GM19099 (cell line): Measurements from ENCODE around the gene TNFRSF1A.

Experiments used
- POLR2A ChIP-seq: IDR thresholded peaks from 3 replicates; pipeline ENCODE4 v1.6.1; 2011; ENCODE audit warnings: low read depth; ENCODE audit not compliant: insufficient read length; ENCODE audit errors: extremely low read depth

The TNFRSF1A gene

GRCh38 chr12:6341417-6342139 is at the start of gene TNFRSF1A:
TNFRSF1A (minus strand) TSS chr12:6342076; CDS start chr12:6341814, 262 bp downstream.
- peak; percentile 42 for TF ChIP-seq POLR2A

DNA sequence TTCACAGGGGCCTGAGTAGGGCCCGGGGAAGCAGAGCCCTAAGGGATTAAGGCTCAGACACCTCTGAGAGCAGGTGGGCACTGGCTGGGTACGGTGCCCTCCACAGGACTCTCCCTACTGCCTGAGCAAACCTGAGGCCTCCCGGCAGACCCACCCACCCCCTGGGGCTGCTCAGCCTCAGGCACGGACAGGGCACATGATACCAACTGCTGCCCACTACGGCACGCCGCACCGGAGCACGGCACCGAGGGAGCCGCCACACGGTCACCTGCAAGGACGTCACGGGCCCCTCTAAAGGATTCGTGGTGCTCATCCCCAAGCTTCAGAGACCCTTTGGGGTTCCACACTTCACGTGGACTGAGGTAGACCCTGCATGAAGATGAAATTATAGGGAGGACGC is 49.1 kb upstream of the TNFRSF1A start:
- no peak for TF ChIP-seq POLR2A

GRCh38 chr12:6390084-6390799 is 48.4 kb upstream of the TNFRSF1A start:
- TF ChIP-seq POLR2A, result no peak

DNA sequence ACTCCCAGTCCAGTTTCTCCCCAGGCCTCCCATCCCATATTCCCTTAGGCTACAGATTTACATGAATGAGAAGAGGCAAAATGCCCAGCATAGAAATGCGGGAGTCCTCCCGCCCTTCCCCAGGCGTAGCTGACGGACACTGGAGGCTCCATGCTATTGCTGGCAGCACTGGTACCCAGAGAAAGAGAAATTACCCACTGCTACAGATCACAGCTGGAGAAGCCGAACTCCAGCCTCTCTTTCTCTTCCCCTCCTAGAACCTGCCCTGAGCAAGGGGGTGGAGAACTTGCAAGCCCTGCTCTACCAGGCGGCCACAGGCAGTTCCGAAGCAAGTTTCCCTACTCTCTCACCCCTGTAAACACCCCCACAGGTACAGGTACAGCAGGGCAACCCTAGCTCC is 45.7 kb upstream of the TNFRSF1A start:
- no peak for TF ChIP-seq POLR2A

DNA sequence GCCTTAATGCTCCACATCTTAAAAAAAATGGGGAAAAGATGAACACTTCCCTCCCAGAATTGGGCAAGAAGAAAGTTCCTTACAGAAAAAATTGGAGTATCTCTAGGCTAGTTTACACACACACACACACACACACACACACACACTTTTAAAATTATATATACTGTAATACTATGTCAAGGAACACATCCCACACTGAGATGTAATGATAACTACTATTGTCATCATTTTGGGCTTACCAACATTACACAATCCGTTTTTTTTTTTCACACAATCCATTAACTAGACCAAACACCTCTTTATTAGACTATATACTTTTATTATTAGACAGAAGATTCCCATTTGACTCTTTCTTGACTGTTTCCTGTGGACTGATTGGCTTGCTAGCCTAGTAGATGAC is 44.6 kb upstream of the TNFRSF1A start:
- no peak for TF ChIP-seq POLR2A

- no peak for TF ChIP-seq POLR2A
Measured at GRCh38 chr12:6386038-6386437, 44.2 kb upstream of the TNFRSF1A start.

DNA sequence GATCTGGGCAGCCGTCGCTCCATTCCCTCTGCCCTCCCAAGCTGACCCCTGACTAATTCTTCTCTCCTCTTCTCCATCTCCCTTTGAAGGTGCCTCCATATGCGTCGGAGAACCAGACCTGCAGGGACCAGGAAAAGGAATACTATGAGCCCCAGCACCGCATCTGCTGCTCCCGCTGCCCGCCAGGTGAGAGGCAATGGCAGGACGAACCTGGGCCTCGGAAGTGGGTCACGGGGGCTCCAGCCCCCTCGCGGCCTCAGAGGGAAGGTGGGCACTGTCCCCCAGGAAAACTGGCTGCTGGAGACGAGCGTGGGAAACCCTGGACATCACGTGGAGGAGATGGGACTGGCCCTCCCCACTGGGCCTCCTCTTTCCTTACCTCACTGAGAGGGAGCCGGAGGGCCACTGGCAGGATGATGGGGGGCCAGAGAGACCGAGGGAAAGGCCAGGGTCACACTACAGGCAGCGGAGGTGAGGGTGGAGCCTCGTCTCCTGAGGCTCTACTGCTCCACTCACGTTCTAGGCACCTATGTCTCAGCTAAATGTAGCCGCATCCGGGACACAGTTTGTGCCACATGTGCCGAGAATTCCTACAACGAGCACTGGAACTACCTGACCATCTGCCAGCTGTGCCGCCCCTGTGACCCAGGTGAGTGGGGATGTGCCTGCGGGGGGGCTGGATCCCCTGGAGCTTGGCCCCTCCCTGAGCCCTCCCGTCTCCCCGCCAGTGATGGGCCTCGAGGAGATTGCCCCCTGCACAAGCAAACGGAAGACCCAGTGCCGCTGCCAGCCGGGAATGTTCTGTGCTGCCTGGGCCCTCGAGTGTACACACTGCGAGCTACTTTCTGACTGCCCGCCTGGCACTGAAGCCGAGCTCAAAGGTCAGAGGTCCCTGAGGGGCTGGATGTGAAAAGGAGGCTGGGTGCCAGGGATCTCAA is 42.9 kb upstream of the TNFRSF1A start:
- TF ChIP-seq POLR2A, result no peak

- TF ChIP-seq POLR2A, result no peak
Measured at GRCh38 chr12:6383572-6384498, 42.0 kb upstream of the TNFRSF1A start, which contains the start of gene LTBR. LTBR (plus strand) TSS chr12:6384162; CDS start chr12:6384359, 197 bp downstream.

DNA sequence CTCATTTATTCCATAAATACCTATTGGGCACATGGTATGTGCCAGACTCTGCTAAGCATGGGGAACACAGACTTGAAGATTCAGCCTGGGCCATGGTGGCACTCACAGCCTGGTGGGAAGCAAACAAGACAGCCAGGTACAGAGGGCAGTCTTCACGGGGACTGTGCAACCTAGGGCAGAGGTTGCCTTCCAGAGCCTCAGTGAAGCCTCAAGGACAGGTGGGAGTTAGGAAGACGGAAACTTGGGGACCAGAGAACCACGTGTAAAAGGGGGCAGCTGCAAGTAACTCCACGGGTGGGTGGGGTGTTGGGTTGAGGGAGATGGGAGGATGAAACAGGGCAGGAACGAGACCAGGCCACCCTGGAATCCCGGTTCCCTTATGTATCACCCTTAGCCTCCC is 41.1 kb upstream of the TNFRSF1A start:
- TF ChIP-seq POLR2A, result no peak

DNA sequence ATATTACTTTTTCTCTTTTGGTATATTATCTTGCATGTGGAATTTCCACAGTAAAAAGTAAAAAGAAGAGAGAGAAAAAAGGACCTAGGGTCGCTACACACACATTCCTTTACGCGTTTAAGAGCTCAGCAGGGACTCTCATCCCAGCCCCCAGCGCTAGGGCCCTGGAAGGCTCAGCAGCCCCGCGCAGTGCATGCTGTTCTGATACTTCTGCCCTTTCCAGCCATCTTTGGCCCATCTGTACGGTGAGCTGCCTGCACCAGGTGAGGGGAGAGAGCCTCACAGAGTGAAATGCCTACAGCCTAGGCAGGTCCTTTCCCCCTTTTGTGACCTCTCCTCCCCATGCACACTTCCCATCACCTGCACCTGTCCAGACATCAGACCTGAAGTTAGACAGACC is 40.5 kb upstream of the TNFRSF1A start:
- TF ChIP-seq POLR2A, result no peak

DNA sequence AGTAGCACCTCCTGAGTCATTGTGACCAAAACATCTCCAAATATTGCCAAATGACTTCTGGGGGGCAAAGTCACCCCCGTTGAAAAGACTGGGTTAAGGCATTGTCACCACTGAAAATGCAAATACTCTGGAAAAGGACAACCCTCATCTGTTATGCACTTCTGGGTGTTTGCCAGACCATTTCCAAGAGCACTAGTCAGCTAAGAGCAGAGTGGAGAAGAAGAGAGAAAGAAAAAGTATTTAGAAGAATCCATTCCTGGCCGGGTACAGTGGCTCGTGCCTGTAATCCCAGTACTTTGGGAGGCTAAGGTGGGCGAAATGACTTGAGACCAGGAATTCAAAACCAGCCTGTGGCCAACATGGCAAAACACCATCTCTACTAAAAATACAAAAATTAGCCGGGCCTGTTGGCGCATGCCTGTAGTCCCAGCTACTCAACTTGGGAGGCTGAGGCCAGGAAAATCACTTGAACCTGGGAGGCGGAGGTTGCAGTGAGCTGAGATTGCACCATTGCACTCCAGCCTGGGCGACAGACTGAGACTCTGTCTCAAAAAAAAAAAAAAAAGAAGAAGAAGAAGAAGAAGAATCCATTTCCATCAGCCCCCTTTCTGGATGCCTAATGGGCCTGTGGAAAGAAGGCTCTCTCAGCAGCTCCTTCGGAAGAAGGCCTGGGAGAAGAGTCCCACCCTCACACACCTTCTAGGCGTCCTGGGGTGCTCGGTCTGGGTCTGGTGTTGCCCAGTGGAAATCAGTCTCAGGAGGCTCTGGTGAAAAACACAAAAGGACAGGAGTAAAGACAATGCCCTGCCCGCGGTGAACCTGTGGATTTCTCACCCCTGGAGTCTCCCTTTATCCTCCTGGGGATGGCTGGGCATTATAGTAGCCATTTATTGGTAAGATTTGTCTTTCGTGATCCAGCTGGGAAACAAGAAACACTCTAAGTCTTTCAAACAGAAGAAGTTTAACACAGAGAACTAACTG is 38.6 kb upstream of the TNFRSF1A start:
- no peak for TF ChIP-seq POLR2A

DNA sequence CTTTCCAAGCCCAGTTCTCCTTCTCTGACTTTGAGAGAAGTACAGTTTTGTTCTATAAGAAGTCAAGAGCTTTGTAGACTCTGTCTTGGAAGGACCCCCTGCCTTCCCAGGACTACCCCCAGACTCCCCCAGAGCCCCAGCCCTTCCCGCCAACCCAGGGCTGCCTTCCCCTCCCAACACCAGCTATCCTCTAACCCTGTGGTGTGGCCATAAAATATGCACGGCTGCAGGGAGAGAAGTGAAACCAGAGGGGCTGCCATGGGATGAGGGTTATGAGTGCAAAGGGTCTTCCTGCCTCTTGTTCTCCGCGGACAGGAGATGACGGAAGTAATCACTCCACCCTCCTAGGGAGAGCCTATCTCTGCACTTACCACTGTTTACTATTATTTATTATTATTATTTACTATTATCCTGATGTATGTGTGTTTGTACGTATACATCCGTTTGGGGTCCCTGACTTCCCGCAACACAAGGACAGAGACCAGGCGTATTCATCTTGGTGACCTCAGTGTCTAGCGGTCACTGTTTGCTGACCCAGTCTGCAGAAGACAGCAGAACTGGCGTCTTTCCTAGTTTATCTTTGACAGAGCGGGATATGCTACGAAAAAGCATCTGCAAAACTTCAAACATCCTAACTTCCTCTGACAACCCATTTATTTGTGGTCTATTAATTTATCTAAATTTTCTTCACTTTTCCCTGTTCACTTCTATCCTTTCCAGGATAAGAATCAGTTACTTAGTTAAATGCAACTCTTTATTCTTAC is 37.0 kb upstream of the TNFRSF1A start:
- no peak for TF ChIP-seq POLR2A

DNA sequence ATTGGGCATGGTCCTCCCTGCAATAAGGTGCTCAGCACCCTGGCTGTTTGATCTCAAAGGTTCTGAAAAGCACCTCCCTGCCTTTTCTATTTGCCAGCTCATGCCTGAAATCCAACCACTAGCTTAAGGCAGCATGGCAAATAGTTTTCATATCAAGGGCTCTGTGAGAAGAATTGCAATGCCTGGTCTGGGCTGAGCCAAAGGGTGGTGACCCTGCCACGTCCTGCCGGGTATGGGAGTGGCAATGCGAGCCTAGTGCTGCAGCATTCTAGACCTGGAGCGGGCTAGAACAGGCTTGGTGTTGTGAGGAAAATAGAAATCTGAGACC is 35.8 kb upstream of the TNFRSF1A start:
- no peak for TF ChIP-seq POLR2A
